Mesendoderm (in vitro differentiated cells): Measurements from ENCODE around the gene CST4.
A peak's percentile ranks its signal among the peaks of the same experiment; 100 is the strongest.

ENCODE experiments used
- DNase-seq: peaks from one replicate; pipeline ENCODE4 v3.0.0; 2013
- H2AK5ac ChIP-seq: 2 replicates; pipeline ENCODE4 v1.6.1; 2013; ENCODE audit warnings: low read length, inconsistent platforms
- H2BK120ac ChIP-seq: 2 replicates; pipeline ENCODE4 v1.6.1; 2013; ENCODE audit warnings: low read depth, mild to moderate bottlenecking, low read length, moderate library complexity, mixed read lengths
- H2BK15ac ChIP-seq: replicated peaks from 2 replicates; pipeline ENCODE4 v1.6.1; 2013; ENCODE audit warnings: low read depth, mild to moderate bottlenecking, moderate library complexity
- H2BK5ac ChIP-seq: 2 replicates; pipeline ENCODE4 v1.6.1; 2013; ENCODE audit warnings: low read length, inconsistent platforms
- H3K18ac ChIP-seq: 2 replicates; pipeline ENCODE4 v1.6.1; 2013; ENCODE audit warnings: mild to moderate bottlenecking, low read length, mixed read lengths
- H3K23ac ChIP-seq: one replicate; pipeline ENCODE4 v1.6.1; 2013; ENCODE audit warnings: low read length
- H3K27ac ChIP-seq: 2 replicates; pipeline ENCODE4 v1.5.1; 2013; ENCODE audit warnings: low read depth, mild to moderate bottlenecking, inconsistent platforms, low read length, moderate library complexity
- H3K27me3 ChIP-seq: 2 replicates; pipeline ENCODE4 v1.6.1; 2013; ENCODE audit warnings: low read length, control low read depth, mild to moderate bottlenecking, inconsistent platforms; ENCODE audit not compliant: insufficient read depth, poor library complexity
- H3K36me3 ChIP-seq: 2 replicates; pipeline ENCODE4 v1.6.1; 2013; ENCODE audit warnings: low read length, inconsistent platforms; ENCODE audit not compliant: control insufficient read depth, insufficient read depth
- H3K4ac ChIP-seq: one replicate; pipeline ENCODE4 v1.6.1; 2013; ENCODE audit warnings: low read depth, mild to moderate bottlenecking, low read length, moderate library complexity
- H3K4me1 ChIP-seq: 2 replicates; pipeline ENCODE4 v1.6.1; 2013; ENCODE audit warnings: low read depth, low read length, inconsistent platforms; ENCODE audit not compliant: control insufficient read depth
- H3K4me2 ChIP-seq: 2 replicates; pipeline ENCODE4 v1.6.1; 2013; ENCODE audit warnings: low read length
- H3K4me3 ChIP-seq: 2 replicates; pipeline ENCODE4 v1.5.1; 2013; ENCODE audit warnings: mild to moderate bottlenecking, low read length
- H3K56ac ChIP-seq: one replicate; pipeline ENCODE4 v1.6.1; 2013; ENCODE audit warnings: low read length
- H3K79me1 ChIP-seq: 2 replicates; pipeline ENCODE4 v1.6.1; 2013; ENCODE audit warnings: low read length, inconsistent platforms
- H3K79me2 ChIP-seq: 2 replicates; pipeline ENCODE4 v1.6.1; 2013; ENCODE audit warnings: mild to moderate bottlenecking, low read length; ENCODE audit not compliant: control insufficient read depth, insufficient read depth
- H3K9ac ChIP-seq: 2 replicates; pipeline ENCODE4 v1.6.1; 2013; ENCODE audit warnings: low read length, inconsistent platforms
- H4K5ac ChIP-seq: one replicate; pipeline ENCODE4 v1.6.1; 2013; ENCODE audit warnings: low read length
- H4K8ac ChIP-seq: one replicate; pipeline ENCODE4 v1.6.1; 2013; ENCODE audit warnings: low read depth, mild to moderate bottlenecking, control low read depth, low read length, moderate library complexity
- WGBS: extraction: QIAGEN DNeasy Blood & Tissue Kit; methylation state at CpG from one replicate; pipeline ENCODE4 v1.1.7; 2013; ENCODE audit warnings: low lambda C conversion rate, missing lambda C conversion rate; ENCODE audit not compliant: insufficient coverage; ENCODE audit errors: extremely low coverage; 5-methylcytosine and 5-hydroxymethylcytosine counted together

Gene CST4

DNA sequence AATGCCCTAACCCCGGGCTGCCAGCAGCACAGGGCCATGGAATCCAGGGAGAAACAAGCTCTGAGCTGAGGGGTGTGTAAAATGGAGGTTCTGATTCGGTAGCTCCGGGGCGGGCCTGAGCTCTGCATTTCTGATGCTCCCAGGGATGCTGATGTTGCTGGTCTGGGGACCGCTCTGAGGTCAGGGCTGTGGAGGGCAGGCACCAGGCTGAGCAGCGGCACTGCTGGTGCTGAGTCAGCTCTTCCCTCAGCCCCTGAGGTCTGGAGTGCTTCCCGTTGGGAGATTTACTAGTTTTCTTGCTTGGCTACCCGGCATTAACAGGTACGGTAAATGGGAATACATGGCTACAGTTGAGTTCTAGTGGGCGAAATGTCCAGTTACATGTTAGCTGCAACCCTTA is 32.5 kb downstream of the CST4 start:
- Histone ChIP-seq H3K4ac (no peak overlapping the region), H3K36me3 (no peaks in the 10 kb centered on the region), H4K5ac (no peak overlapping the region), H3K4me2 (no peak overlapping the region), H3K79me1 (no peaks in the 10 kb centered on the region), H3K4me3 (no peak overlapping the region), H3K79me2 (no peaks in the 10 kb centered on the region), H4K8ac (no peak overlapping the region), H3K27me3 (no peaks in the 10 kb centered on the region), H3K23ac (no peak overlapping the region), H3K56ac (no peak overlapping the region), H3K9ac (no peak overlapping the region), H3K18ac (no peak overlapping the region), H2BK120ac (no peak overlapping the region), H2BK15ac (no peak overlapping the region), H3K4me1 (no peaks in the 10 kb centered on the region), H2BK5ac (no peak overlapping the region), H2AK5ac (no peak overlapping the region), H3K27ac (no peak overlapping the region)
- WGBS: no CpG with 5 or more reads among the region's 10 CpGs
- no peak for DNase-seq

DNA sequence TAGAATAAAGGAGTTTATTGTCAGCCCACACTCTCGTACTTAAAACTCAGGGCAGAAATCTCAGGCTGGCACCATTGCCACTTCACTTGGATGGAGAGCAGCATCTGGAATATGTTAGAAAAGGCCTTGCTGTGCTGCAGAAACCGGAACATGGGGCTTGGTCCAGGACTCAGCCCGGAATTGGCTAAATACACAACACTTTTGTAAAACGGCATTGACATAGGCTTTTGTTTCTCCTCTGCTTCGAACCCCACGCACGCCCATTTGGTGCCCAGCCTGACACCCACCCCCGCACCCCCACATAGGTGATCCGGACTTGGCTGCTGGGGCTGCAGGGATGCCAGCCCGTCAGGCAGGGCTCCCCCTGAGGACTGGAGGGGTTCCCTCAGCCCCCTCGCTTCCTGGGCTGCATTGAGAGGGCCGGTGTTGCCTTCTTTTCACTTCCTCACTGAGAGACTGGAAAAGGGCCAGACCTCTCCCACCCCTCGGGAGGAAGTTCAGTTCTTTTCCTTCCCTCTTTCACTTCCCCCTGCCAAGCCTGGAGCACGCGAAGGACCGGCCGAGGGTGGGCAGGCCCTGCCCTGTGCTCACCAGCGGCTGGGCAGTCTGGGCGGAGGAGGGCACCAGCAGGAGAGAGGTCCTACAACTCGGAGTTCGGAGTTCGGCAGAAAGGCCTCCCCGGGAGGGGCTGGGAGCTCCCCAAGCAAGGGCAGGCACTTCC is 33.2 kb downstream of the CST4 start:
- no peak overlapping the region for H4K5ac ChIP-seq
- WGBS: no CpG with 5 or more reads among the region's 23 CpGs
- no peak overlapping the region for H3K27ac ChIP-seq
- H3K18ac ChIP-seq: no peak overlapping the region
- H2BK15ac ChIP-seq: no peak overlapping the region
- no peak overlapping the region for H3K23ac ChIP-seq
- no peak overlapping the region for H2BK120ac ChIP-seq
- no peaks in the 10 kb centered on the region for H3K36me3 ChIP-seq
- no peak overlapping the region for H3K4ac ChIP-seq
- H3K27me3 ChIP-seq: no peaks in the 10 kb centered on the region
- H3K9ac ChIP-seq: no peak overlapping the region
- H3K56ac ChIP-seq: peak overlapping the region; percentile 17
- no peaks in the 10 kb centered on the region for H3K4me1 ChIP-seq
- no peak for DNase-seq
- H4K8ac ChIP-seq: no peak overlapping the region
- H3K4me2 ChIP-seq: no peak overlapping the region
- no peaks in the 10 kb centered on the region for H3K79me2 ChIP-seq
- no peaks in the 10 kb centered on the region for H3K79me1 ChIP-seq
- H3K4me3 ChIP-seq: no peak overlapping the region
- no peak overlapping the region for H2AK5ac ChIP-seq
- H2BK5ac ChIP-seq: no peak overlapping the region

DNA sequence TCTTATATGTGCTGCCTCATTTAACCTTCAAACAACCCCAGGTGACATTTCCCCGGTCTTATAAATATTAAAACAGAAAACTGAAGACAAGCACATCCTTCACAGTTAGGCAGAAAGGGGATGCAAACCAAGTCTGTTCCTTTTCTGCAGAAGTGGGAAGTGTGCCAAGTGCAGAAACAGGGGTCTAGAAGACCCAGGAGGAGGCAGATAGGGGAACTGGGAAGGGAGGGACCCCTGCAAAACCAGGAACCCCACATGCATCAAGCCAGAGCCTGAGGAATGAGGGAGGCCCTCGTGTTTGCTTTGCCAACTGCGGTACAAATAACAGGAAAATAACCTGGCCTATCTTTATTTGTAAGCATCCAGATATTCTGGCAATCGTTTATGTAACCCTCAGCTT is 34.1 kb downstream of the CST4 start:
- Histone ChIP-seq H2BK15ac (no peak overlapping the region), H4K5ac (no peak overlapping the region), H3K36me3 (no peaks in the 10 kb centered on the region), H2BK120ac (no peak overlapping the region), H3K27me3 (no peaks in the 10 kb centered on the region), H3K4me1 (no peaks in the 10 kb centered on the region), H3K56ac (no peak overlapping the region), H3K79me1 (no peaks in the 10 kb centered on the region), H3K79me2 (no peaks in the 10 kb centered on the region), H3K18ac (no peak overlapping the region), H3K9ac (no peak overlapping the region), H3K23ac (no peak overlapping the region), H2BK5ac (no peak overlapping the region), H3K4me2 (no peak overlapping the region), H3K4me3 (no peak overlapping the region), H3K27ac (no peak overlapping the region), H4K8ac (no peak overlapping the region), H2AK5ac (no peak overlapping the region), H3K4ac (no peak overlapping the region)
- WGBS: no CpG with 5 or more reads among the region's 4 CpGs
- no peak for DNase-seq

- no peak for DNase-seq
- Histone ChIP-seq H2BK15ac (no peak overlapping the region), H3K79me1 (no peaks in the 10 kb centered on the region), H3K4me2 (no peak overlapping the region), H3K9ac (no peak overlapping the region), H3K23ac (no peak overlapping the region), H3K4me1 (no peaks in the 10 kb centered on the region), H2BK120ac (no peak overlapping the region), H3K79me2 (no peaks in the 10 kb centered on the region), H3K18ac (no peak overlapping the region), H2BK5ac (no peak overlapping the region), H4K8ac (no peak overlapping the region), H3K56ac (no peak overlapping the region), H3K4me3 (no peak overlapping the region), H3K36me3 (no peaks in the 10 kb centered on the region), H4K5ac (no peak overlapping the region), H3K27me3 (no peaks in the 10 kb centered on the region), H3K4ac (no peak overlapping the region), H2AK5ac (no peak overlapping the region), H3K27ac (no peak overlapping the region)
- no CpG with 5 or more reads among the region's 2 CpGs for WGBS
Observed at GRCh38 chr20:23654000-23654399, 34.8 kb downstream of the CST4 start.

GRCh38 chr20:23653400-23653938 is 35.4 kb downstream of the CST4 start:
- no peaks in the 10 kb centered on the region for H3K79me2 ChIP-seq
- H3K36me3 ChIP-seq: no peaks in the 10 kb centered on the region
- H3K4me3 ChIP-seq: no peak overlapping the region
- no CpG with 5 or more reads among the region's 3 CpGs for WGBS
- no peak overlapping the region for H3K9ac ChIP-seq
- H3K27me3 ChIP-seq: no peaks in the 10 kb centered on the region
- DNase-seq: no peak
- no peak overlapping the region for H2BK120ac ChIP-seq
- no peak overlapping the region for H3K18ac ChIP-seq
- no peak overlapping the region for H2BK15ac ChIP-seq
- H3K4me1 ChIP-seq: no peaks in the 10 kb centered on the region
- no peak overlapping the region for H2AK5ac ChIP-seq
- H2BK5ac ChIP-seq: no peak overlapping the region
- no peak overlapping the region for H3K4ac ChIP-seq
- no peaks in the 10 kb centered on the region for H3K79me1 ChIP-seq
- H3K23ac ChIP-seq: no peak overlapping the region
- no peak overlapping the region for H4K5ac ChIP-seq
- H3K56ac ChIP-seq: no peak overlapping the region
- no peak overlapping the region for H3K4me2 ChIP-seq
- no peak overlapping the region for H3K27ac ChIP-seq
- no peak overlapping the region for H4K8ac ChIP-seq

GRCh38 chr20:23652926-23653325 is 35.9 kb downstream of the CST4 start:
- no peaks in the 10 kb centered on the region for H3K36me3 ChIP-seq
- no peak for DNase-seq
- no peak overlapping the region for H3K56ac ChIP-seq
- H3K4me3 ChIP-seq: no peak overlapping the region
- H3K9ac ChIP-seq: no peak overlapping the region
- H2AK5ac ChIP-seq: no peak overlapping the region
- no peak overlapping the region for H4K8ac ChIP-seq
- WGBS: no CpG with 5 or more reads among the region's 2 CpGs
- H3K79me2 ChIP-seq: no peaks in the 10 kb centered on the region
- no peak overlapping the region for H3K23ac ChIP-seq
- H4K5ac ChIP-seq: no peak overlapping the region
- no peaks in the 10 kb centered on the region for H3K79me1 ChIP-seq
- no peak overlapping the region for H3K27ac ChIP-seq
- no peak overlapping the region for H2BK15ac ChIP-seq
- H3K27me3 ChIP-seq: no peaks in the 10 kb centered on the region
- H3K18ac ChIP-seq: no peak overlapping the region
- no peaks in the 10 kb centered on the region for H3K4me1 ChIP-seq
- no peak overlapping the region for H2BK120ac ChIP-seq
- no peak overlapping the region for H3K4ac ChIP-seq
- no peak overlapping the region for H2BK5ac ChIP-seq
- H3K4me2 ChIP-seq: no peak overlapping the region
